NCI-H460 (cell line): ENCODE measurements around the gene CNTN2. TPM values are rescaled to one million over a fixed set of nuclear protein-coding genes. Genes with fewer than 3 reads are reported as not detected.

Experiments
- DNase-seq: peaks from one replicate; pipeline ENCODE4 v3.0.0-alpha.2; 2016; ENCODE audit warnings: low read depth; ENCODE audit errors: extremely low read depth
- total RNA-seq: library from RNA; depleted of rRNA; stranded (reverse); fragments of >200 nt; shearing (Covaris generic); gene quantifications from 2 replicates; pipeline ENCODE4 v1.2.3, GENCODE V29; 2014

The CNTN2 gene
- total RNA-seq, 1 experiment from 2014 or later = not detected

DNA sequence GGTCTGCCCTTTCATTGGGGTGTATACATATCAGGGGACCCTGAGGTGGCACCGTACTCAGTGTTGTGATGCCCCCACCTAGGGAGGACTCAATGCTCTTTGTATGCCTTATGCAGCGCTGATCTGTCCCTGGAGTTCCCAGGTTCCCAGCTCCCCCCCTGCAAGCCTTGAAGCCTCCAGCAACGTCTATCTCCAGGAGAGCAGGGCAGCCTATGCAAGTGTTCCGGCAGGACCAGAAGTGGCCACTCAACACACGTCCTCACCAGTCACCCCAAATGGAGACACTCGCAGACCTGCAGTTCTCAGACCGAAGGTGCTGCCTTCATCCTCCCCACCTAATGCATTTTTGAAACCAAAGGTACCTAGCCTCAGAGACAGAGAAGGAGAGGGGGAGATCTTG, 25.2 kb upstream of the CNTN2 start:
- DNase-seq = no peak

DNA sequence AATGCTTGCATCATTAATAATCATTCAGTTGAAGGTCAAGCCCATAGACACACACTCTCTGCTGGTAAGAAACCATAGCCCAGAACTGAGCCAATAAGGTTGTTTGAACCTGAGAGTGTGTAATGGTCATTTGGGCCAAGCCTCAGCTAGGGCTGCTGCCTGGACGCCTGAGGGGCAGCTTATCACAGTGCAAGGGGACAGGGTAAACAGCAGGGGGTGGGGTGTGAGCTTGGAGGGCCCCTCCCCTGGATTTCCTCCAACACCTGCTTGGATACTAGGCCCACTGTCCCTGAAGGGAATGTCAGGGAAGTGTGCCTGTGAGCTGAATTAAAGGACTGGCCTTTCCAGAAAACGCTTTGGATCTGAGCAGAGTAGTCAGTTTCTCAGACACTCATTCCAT, 24.6 kb upstream of the CNTN2 start:
- no peak for DNase-seq

DNA sequence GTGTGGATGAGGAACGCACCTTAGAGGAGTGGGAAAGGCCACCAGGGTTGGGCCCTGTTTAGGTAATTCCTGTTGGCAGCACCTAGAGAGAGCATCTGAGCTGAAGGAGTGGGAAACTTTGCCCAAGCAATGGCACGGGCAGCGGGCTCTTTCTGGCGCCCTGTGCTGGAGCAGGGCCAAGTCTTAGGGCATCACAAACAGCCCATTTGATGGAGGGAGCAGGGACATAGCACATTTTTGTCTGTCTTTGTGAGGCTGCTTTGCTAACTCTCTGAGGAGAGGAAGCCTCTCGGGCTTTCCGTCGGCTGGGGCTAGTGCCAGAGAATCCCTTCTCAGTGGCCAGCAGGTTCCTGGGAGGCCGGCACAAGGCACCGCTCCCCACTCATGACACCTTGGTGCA, 22.5 kb upstream of the CNTN2 start:
- no peak for DNase-seq

DNA sequence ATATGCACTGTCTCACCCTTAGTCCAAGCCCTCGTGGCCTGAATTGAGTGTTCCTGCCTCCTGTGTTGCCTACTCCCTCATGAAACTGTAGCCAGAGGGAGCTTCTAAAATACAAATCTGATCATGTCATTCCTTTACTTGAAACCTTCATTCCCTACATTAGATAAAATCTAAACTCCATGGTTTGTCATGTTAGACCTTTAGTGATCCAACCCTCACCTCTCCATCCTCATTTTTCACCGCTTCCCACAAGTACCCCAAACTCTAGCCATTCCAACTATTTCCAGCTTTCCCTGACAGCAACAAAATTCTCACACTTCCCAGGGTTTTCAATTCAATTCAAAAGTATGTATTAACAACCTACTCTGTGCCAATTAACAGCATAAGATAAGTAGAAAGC, 18.3 kb upstream of the CNTN2 start:
- no peak for DNase-seq

DNA sequence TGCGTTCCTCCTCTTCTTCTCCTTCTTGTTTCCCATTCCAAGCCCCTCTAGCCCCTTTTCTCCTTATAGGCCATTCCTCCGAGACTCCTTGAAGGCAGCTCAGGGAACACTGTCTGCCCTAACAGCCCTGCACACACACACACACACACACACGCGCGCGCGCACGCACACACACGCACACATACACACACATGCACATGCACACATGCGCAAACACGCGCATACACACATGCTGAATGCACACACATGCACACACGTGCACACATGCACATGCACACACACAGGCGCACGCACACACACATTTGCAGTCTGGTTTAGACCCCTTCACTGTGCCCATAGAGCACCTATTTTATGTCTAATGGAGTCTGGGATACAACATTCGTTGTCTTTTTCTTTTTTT, 17.8 kb upstream of the CNTN2 start:
- no peak for DNase-seq

DNA sequence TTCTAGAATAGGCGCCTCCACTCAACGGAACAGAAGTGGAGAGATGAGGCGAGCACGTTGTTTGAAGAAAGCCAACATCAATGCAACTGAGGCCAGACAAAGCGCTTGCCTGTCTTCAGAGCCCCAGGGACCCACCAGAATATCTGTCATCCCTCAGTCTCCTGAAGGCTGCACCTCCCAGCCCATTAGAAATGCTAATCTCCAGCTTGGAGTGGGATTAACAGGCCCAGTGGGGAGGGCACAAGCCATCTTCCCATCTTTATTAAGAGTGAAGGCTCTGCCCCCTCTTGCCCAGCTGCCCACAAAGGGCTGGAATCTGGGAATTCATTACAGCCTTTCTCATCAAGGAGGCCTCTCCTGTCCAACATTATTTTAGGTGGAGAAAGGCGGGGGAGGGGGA, 16.8 kb upstream of the CNTN2 start:
- DNase-seq = no peak

DNA sequence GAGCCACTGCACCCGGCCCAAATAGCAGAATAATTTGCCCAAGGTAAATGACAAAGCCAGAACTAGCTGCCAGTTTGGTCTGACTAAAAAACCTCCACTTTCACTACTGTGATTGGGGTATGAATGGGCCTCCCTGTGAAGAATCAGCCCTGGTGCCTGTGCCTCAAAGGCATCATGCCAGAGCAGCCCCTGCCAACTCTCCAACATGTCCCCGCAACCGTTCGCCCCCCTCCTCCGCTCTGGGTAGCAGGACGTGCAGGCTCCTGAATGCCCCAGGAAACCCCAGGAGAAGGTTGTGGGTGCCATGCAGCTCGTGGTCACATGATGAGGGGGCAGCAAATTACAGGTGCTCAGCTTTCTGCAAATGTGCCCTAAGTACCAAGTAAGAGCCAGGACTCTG, 14.6 kb upstream of the CNTN2 start:
- no peak for DNase-seq

DNA sequence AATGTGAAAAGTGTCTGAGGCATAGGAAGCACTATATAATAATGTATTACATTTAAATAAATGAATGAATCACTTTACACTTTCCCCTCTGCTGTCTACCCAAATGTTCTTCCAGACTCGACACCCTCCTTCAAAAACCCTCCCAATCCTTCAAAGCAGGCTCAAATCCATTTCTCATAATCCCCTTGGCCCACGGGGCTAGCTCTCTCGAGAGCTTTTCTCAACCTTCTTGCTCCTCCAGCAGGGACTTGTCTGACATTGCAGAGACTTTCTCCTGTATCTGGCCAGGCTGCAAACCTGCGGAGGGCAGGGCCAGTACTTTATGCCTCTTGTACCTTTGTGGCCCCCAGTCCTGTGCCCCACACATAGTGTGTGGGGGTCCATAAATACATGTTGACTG, 14.1 kb upstream of the CNTN2 start:
- no peak for DNase-seq

DNA sequence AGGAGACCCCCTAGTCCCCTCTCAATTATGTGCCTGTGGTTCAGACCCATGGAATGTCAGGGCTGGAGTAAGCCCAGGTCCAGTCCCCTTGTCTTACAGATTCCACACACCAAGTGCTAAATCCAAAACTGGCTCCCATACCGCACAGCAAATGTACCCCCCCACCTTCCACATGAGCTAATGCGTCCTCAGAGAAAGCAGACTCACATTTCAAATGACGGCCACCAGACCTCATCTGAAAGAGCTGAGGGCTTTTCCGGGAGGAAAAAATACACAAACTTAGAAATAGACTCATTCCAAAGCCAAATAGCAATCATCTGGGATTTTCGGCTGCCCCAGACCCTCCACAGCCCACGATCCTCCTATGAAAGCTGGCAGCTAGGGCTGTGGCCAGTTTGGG, 12.8 kb upstream of the CNTN2 start:
- DNase-seq = no peak

DNA sequence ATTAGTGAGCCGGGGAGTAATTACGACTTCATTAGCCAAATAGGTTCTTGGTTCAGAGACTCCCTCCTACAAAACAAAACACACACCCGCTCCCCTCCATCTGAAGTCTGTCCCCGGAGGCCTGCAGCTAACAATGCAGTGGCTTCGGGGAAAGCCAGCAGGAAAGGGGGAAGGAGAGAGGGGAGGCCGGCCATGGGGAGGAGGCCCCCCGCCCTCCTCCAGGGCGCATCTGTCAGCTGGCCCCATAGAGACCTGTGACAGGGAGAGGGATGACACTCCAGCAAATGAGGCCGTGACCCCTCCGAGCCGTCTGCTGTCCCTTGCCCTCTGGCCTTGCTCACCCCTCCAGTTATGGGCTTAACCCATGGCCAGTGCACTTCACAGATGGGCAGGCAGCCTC, 12.1 kb upstream of the CNTN2 start:
- DNase-seq = no peak

DNA sequence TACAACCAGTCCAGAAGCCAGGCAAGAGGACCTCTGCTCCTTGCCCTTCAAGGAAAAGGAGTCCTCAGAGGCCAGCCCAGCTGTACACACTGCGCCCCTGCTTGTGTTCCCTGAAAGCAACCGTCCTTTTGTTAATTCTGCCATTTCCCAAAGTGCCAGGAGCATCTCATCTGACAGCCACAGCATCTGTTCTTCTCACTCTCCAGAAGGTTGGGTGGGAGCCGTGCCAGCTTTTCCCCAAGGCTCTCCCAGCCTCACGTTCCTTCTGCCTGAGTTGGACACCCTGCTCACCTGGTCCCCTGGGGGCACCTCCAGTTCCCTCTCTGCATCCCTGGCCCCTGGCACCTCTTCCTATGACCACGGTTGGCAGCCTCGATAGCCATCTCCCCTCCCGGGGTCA, 10.5 kb upstream of the CNTN2 start:
- no peak for DNase-seq

DNA sequence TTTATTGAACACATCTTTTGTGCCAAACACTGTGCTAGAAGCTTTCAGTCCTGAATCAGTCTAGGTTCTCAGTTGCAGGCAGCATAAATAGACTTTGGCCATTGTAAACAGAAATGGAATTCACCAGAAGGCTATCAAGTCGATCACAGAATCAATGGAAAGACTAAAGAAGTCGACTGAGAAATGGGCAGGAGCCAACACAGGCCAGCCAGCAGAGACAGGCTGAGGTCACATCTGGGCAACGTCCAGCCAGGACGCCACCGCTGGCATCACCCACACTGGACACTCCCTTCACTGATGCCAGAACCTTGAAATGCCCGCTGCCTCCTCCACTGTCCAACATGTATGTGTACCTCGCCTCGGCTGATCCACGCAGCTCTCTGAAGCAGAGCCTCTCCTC, 5.5 kb upstream of the CNTN2 start:
- DNase-seq = no peak

DNA sequence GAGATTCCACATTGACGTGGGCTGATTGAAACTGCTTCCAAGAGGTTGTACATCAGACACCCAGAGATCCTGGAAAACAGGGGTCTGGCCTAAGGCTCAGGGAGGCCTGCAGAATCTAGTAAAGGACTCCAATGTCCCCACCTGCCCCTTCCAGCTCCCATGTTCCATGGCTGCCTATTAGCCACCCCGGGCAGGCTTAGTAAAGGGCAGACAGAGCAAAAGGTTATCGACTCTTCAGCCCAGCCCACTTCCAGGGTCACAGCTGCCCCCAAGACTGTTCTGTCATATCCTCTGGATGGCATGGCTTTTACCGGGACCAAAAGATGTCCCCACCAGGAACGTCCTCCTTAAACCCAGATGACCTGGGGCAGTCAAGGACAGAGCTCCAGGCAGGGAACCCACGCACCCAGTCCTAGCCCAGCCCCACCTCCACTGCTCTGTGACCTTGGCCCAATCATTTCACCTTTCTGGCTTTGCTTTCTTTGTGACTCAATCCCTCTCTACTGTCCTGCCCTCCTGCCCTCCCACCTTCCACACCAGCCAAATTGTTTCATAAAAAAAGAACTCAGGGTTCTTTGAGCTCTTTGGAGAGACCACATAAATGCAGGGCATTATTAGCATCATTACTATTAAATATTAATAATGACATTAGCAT, 4.8 kb upstream of the CNTN2 start:
- DNase-seq = no peak

DNA sequence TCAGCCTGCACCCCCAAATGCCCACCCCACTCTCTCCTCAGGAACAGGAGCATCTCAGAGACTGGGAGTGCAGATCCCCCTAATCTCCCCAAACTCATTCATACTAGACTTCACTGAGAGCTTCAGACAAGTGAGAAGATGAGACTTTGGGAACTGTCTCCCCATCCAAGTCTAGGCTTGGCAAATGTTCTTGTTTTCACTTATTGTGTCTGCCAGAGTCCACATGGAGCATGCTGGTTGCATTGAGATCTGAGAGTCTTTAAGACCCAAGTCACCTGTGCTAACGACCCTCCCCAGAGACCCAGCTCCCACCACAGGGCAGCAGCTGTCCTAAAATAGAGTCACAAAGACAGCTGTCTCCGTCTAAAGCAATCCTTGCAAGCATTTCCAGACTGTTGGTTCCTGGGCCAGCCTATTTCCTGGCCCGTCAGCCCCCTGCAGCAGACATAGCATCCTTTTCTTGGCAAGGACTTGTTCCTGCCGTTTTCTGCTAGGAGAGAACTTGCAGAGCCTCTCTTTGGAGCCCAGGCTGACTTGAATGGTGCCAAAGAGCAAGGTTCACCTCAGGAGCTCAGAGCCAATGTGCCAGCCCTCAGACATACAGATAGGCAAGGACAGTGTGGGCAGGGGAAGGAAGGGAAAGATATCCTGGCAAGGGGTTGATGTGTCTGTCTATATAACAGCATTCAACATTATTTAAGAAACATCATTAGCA, 1.9 kb upstream of the CNTN2 start:
- DNase-seq = no peak

DNA sequence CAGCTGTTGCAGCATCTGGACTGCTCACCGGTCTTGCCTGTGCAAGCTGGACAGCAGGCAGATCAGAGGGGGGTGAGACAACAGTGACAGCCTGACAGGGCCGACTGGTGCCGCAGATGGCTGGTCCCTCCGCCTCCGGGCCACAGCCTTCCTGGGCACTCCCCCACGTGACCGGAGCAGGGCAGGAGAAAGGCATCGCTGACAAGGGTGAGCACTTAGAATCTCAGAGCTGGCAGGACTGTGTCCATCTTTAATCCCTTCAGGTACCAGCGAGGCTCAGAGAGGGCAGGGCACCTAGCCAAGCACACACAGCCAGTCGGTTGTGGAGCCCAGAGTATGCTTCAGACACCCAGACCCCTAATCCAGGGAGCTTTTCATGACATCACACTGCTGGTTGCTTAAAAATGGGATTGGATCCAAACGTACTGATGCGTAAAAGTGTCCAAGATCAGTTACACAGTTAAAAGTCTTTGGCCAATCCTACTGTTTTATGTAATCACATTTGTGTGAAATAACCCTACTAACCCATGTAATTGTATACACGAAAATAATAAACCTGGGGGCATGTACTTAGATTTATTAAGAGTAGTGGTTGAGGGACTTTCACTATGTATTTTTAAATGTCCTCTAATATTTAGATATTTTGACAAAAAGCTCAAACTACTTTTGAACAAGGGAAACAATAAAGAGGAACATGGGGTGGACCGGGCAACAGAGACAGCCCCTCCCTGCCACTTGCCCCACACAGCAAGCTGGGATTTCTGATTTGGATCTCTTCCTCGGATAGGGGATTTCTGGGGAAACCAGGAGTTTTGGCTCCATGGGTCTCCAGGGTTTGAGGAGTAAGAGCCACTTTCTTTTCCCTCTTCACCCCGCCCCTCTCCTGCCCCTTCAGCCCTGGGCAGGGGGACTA, 758 bp upstream of the CNTN2 start:
- DNase-seq = no peak

DNA sequence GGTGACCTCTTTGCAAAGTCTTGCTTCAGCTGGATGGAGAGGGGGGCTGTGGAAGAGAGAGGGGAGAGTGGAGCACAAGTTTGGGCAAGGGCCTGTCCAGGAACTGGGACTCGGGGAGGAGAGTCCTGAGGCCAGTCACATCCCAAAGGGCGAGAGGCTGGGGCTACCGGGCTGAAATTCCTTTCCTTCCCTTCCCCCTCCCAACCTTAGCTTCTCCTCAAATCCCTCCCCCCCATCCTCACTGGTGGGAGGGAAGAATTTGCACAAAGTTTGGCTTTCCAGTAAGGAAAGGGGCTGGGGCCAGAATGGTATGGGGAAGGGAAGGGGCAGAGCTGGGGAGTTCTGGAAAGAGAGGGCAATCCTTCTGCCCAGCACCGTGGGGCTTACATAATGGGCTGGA, 854 bp downstream of the CNTN2 start:
- DNase-seq = no peak

DNA sequence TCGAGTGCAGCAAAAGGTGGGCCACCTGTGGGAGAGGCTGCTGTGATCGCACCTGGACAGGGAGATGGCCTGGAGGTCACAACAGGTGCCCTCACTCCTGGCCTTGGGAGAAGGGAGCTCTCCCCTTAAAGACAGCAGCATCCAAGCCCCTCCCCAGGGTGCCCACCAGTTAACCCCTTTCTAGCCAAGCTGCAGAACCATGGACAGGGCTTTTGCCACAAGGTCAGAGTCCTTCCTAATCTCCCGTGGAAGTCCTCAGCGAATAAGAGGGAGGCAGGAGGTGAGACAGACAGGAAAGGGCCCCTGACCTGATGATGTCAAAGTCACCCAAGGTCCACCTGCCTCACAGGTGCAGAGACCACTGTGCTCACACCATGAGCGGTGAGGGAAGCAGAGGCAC, 1.7 kb downstream of the CNTN2 start:
- no peak for DNase-seq

DNA sequence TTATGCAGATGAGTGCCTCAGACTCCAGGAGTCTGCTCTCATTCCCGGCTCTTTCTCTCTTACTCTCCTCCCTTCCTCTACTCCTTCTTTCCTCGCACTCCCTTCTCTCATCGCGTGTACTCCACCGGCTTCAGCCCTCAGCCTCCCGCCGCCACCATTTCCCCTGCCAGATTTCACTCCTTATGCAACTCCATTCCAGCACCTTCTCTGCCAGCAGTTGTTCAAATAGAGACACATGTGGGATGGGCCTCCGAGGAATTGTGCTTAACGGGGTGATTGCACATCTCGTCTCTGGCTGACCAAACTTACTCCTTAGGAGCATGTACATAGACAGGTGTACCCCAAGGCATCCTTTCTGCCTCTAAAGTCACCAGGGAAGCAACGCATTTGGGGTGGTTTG, 2.1 kb downstream of the CNTN2 start:
- DNase-seq = no peak

DNA sequence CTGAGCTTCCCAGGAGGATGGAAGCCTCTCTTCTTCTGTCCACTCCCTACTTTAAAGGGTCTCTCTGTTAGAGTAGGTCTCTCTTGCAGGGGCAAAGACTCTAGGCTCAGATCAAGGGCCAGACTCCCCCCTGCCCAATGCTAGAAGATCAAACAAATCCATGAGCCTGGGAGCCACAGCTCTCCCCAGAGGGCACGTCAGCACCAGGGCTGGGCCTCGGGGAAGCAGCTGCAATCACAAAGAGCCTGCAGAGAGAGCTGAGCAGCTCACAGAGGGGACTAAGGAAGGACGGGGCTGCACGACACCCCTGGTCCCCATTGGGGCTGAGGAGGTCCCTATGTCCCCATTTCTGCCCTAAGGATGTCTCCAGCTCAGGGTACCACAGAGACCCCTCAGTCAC, 3.9 kb downstream of the CNTN2 start:
- no peak for DNase-seq

DNA sequence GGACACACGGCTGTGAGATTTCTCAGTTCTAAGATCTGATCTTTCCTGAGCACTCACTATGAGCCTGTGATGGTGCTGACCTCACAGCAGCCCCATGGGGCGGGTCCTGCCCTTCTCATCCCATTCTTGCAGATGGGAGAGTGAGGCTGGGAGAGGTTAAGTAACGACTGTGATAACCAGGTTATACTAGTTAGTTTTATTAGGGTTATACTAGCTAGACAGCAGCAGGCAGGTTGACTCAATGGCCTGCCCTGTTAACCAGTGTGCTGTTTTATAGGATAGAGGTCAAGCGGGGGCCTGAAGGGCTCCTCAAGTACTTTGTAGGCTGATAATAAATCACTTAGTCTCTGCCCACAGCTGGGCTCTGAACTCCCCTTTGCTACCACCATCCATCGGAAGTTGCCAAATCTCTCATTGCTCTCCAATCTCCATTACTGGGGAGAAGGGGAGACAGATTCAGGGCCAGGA, 4.8 kb downstream of the CNTN2 start:
- no peak for DNase-seq

DNA sequence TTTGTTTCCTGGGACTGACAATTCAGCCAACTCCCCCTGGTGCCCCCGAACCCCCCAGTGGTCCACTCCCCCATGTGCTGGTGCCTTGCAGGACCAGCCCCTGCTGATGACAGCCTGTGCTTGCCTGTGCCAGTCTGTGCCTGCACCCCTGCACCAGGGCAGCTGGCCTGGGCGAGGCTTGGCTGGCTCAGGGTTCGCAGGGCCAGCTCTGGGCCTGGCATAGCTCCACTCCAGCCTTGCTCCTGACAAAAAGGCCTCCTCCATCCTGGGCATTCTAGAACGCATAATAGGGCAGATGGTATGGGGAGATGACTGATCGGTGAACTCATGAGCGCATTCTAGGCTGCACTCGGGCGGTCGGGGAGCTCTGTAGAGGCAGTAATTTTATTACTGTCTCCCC, 5.4 kb downstream of the CNTN2 start:
- no peak for DNase-seq

DNA sequence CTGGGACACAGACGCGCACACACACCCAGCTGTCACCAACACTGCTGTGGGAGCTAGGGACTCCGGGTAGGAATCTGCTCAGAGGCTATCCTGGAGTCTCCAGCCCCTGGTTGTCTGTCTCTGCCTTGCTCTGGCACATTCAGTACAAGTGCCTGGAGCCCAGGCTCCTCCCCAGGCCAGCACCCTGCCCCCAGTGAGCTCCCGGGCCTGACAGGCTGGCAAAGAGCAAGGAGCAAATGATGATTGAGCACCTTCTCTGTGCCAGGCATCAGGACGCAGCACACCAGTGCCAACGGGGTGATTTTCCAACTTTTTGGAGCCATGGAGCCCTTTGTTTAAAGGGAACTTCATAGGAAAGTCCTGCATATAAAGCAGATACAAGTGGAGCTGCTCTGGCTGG, 6.5 kb downstream of the CNTN2 start:
- DNase-seq = no peak
